Measurements from ENCODE around the gene SH3BP5.

SH3BP5 gene

GRCh38 chr3:15221574-15222217 lies 110.7 kb downstream of the SH3BP5 start:
- no peak for DNase-seq (ENCODE audit: extremely low read depth, insufficient read length)
- Histone ChIP-seq H3K4me3 (replicated peaks; ENCODE audit: low read depth, low read length) (no peak overlapping the region), H3K36me3 (ENCODE audit: control insufficient read depth, insufficient read depth, low read length) (peaks cover 4% of the 10 kb centered on the region), H3K27me3 (replicated peaks; ENCODE audit: control insufficient read depth, insufficient read depth, low read length) (no peaks in the 10 kb centered on the region)
- TF ChIP-seq CTCF (IDR thresholded peaks at IDR 0.05; ENCODE audit: insufficient read depth, low read length, poor library complexity, severe bottlenecking) = no peak

- no peak for TF ChIP-seq CTCF (IDR thresholded peaks at IDR 0.05; ENCODE audit: insufficient read depth, low read length, poor library complexity, severe bottlenecking)
- Histone ChIP-seq H3K4me3 (replicated peaks; ENCODE audit: low read depth, low read length) (no peak overlapping the region), H3K36me3 (ENCODE audit: control insufficient read depth, insufficient read depth, low read length) (peaks cover 4% of the 10 kb centered on the region), H3K27me3 (replicated peaks; ENCODE audit: control insufficient read depth, insufficient read depth, low read length) (no peaks in the 10 kb centered on the region)
- no peak for DNase-seq (ENCODE audit: extremely low read depth, insufficient read length)
Measured at GRCh38 chr3:15220661-15221060, 111.7 kb downstream of the SH3BP5 start.

GRCh38 chr3:15220056-15220455 lies 112.3 kb downstream of the SH3BP5 start:
- DNase-seq (ENCODE audit: extremely low read depth, insufficient read length) = no peak
- no peak for TF ChIP-seq CTCF (IDR thresholded peaks at IDR 0.05; ENCODE audit: insufficient read depth, low read length, poor library complexity, severe bottlenecking)
- no peaks in the 10 kb centered on the region for H3K27me3 ChIP-seq (replicated peaks; ENCODE audit: control insufficient read depth, insufficient read depth, low read length)
- H3K36me3 ChIP-seq (ENCODE audit: control insufficient read depth, insufficient read depth, low read length) = peaks cover 4% of the 10 kb centered on the region
- H3K4me3 ChIP-seq (replicated peaks; ENCODE audit: low read depth, low read length) = no peak overlapping the region

- Histone ChIP-seq H3K27me3 (replicated peaks; ENCODE audit: control insufficient read depth, insufficient read depth, low read length) (no peaks in the 10 kb centered on the region), H3K4me3 (replicated peaks; ENCODE audit: low read depth, low read length) (no peak overlapping the region), H3K36me3 (ENCODE audit: control insufficient read depth, insufficient read depth, low read length) (peaks cover 4% of the 10 kb centered on the region)
- DNase-seq (ENCODE audit: extremely low read depth, insufficient read length) = no peak
- TF ChIP-seq CTCF (IDR thresholded peaks at IDR 0.05; ENCODE audit: insufficient read depth, low read length, poor library complexity, severe bottlenecking) = no peak
Measured at GRCh38 chr3:15218689-15219088, 113.7 kb downstream of the SH3BP5 start.

GRCh38 chr3:15217841-15218267 lies 114.5 kb downstream of the SH3BP5 start:
- H3K36me3 ChIP-seq (ENCODE audit: control insufficient read depth, insufficient read depth, low read length) = peaks cover 4% of the 10 kb centered on the region

More at GRCh38 chr3:15217841-15218267, 114.5 kb downstream of the SH3BP5 start:
- no peak overlapping the region for H3K4me3 ChIP-seq (replicated peaks; ENCODE audit: low read depth, low read length)
- DNase-seq (ENCODE audit: extremely low read depth, insufficient read length) = no peak
- no peak for TF ChIP-seq CTCF (IDR thresholded peaks at IDR 0.05; ENCODE audit: insufficient read depth, low read length, poor library complexity, severe bottlenecking)
- H3K27me3 ChIP-seq (replicated peaks; ENCODE audit: control insufficient read depth, insufficient read depth, low read length) = no peaks in the 10 kb centered on the region

All from GM06990 (cell line).